ENCODE data around the gene KRT85.

DNA sequence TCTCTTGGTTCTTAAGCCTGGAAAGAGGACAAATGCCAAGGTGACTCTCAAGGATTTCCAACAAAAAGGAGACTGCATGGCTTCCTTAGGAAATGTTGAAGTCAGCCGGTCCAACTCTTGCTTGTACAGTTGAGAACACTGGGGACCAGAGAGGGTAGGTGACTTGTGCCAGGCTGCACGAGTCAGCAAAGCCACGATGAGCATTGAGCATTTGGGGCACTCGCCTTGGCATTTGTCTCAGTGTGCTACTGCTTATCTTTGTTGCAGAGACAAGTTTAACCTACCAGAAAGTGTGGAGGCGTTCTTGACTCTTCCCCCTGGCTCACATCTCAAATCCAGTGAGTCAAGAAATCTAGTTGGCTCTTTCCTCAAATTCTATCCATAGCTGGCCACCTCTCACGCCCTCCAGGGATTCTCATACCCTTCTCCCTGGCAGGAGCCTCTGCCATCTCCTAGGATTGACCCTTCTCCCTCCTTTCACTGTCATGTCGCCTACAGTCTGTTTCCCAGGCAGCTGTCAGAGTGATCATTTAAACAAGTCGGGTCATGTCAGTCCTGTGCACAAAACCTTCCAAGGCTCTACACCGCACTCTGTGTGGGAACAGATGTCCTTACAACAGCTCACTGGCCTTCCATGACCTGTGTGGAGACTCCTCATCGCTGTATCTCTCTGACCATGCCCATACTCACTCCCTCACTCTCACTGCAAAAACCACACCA lies 28.9 kb downstream of the KRT85 start:
- TF ChIP-seq, protein P1, sequence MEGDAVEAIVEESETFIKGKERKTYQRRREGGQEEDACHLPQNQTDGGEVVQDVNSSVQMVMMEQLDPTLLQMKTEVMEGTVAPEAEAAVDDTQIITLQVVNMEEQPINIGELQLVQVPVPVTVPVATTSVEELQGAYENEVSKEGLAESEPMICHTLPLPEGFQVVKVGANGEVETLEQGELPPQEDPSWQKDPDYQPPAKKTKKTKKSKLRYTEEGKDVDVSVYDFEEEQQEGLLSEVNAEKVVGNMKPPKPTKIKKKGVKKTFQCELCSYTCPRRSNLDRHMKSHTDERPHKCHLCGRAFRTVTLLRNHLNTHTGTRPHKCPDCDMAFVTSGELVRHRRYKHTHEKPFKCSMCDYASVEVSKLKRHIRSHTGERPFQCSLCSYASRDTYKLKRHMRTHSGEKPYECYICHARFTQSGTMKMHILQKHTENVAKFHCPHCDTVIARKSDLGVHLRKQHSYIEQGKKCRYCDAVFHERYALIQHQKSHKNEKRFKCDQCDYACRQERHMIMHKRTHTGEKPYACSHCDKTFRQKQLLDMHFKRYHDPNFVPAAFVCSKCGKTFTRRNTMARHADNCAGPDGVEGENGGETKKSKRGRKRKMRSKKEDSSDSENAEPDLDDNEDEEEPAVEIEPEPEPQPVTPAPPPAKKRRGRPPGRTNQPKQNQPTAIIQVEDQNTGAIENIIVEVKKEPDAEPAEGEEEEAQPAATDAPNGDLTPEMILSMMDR (conservative IDR thresholded peaks at IDR 0.05; ENCODE audit: low read length), result no peak
- TF ChIP-seq EZH2phosphoT487 (IDR thresholded peaks at IDR 0.05; ENCODE audit: borderline replicate concordance), result no peak
